Measurements from ENCODE around the gene MAS1. TPM values are rescaled to one million over a fixed set of nuclear protein-coding genes. Genes with fewer than 3 reads are reported as not detected.
"Not testable (repeated sequence)": the region's sequence is repeated elsewhere in the genome, so short reads cannot be mapped to it uniquely, and the experiment has no call there.

Gene MAS1
- total RNA-seq, 1 donor from 2014 or later = not detected

DNA sequence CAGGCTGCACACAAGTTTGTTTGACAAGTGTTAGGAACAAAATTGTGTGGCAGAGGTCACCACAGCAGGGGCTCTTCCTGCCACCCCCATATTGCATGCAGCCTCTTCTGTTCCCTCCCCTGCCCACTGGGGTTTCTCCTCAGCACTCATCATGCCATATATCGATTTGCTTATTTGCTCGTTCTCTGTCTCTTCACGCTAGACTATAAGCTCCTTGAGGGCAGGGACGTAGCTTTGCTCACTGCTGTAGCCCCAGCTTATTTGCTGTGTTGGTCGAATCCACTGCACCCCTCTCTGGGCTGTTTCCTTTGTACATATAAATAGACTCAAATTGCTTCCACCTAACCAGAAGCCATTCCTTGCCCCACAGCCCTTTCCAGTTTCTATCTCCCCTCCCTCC is 19.6 kb downstream of the MAS1 start:
- no peak for ATAC-seq
- intact Hi-C loops (cut with DNase I) = no loop called here
- DNase-seq (ENCODE audit: missing footprints) = no peak

DNA sequence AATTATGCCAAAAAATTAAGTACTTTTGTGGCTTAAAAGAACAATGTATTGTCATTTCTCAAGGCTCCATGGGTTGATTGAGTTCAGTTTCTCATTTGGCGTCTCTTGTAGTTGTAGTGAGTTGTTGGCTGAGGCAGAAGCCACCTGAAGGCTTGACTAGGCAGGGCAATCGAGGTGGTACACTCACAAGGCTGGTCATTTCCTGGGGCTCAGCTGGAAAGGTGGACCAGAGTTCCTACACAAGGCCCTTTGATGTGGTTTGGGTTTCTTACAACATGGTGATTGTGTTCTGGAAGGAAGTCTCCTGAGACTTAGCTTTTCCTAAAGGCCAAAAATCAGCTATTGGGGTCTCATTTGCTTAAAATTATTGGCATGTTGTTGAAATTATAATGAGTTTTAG is 22.6 kb downstream of the MAS1 start:
- ATAC-seq (no peak), DNase-seq (ENCODE audit: missing footprints) (no peak)
- intact Hi-C loops (cut with DNase I) = no loop called here

DNA sequence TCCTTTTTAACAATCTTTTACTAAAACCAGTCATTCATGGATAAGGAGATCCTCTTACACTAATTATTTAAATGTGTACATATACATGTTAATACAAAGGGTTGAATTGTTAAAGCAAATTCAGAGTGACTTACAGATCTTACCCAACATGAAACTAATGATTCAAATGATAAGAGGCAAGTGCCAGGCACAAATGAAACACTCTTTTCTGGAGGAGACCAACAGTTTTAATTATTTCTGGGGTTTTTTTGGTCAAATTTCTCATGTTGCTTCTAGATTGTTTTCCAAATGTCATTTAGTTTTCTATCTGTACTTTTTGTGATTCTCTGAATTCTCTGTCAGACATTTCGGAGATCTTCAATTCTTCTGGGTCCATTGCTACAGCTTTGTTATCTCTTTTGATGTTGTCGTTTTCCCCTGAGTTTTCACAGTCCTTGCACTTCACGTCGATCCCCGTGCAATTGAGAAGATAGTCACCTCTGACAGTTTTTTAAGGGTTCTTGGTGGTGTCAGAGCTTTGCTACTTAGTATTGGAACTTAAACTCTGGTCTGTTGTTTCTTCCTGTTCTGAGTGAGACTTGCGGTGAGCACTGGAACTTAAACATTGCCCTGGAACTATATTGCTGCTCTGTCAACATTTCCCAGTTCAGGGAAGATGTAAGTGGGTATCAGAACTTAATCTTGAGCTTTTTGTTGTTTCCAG is 23.2 kb downstream of the MAS1 start:
- DNase-seq (ENCODE audit: missing footprints) (no peak), ATAC-seq (no peak)
- intact Hi-C loops (cut with DNase I) = no loop called here

DNA sequence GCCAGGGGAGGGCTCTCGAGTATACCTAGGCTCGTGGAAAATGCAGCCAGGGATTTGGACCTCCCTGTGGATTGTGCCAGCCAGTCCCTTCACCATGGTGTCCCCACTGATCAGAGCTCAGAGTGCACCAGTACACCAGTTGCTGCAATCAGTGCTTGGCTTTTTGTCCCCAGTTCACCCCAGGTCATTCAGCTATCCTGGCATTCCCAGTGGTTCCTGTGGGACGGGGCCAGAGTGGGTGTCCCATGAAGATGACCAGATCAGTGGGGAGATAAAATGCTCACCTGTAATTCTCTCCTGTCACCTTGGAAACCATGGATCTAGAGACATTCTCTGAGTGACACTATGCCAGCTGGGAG is 23.8 kb downstream of the MAS1 start:
- intact Hi-C loops (cut with DNase I) = no loop called here
- DNase-seq (ENCODE audit: missing footprints) (no peak), ATAC-seq (no peak)

DNA sequence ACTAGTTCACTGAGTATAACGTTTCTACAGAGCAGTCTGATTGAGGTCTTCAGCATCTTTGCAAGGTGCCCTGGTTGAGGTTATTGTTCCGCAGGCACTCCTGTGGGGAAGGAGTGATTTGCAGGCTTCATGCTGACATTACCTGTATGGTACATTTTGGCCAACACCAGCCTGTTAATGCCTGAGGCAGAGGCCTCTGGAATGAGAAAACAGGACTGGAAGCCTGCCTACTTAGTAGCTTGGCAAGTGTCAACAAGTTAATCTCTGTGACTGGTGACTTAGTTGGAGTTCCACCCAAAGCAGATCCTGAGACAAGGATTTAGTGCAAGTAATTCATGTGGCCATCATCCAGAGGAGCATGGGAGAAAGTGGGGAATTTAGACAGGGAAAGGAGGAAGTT is 24.6 kb downstream of the MAS1 start:
- intact Hi-C loops (cut with DNase I) = no loop called here
- DNase-seq (ENCODE audit: missing footprints) (no peak), ATAC-seq (peak; percentile 20)

DNA sequence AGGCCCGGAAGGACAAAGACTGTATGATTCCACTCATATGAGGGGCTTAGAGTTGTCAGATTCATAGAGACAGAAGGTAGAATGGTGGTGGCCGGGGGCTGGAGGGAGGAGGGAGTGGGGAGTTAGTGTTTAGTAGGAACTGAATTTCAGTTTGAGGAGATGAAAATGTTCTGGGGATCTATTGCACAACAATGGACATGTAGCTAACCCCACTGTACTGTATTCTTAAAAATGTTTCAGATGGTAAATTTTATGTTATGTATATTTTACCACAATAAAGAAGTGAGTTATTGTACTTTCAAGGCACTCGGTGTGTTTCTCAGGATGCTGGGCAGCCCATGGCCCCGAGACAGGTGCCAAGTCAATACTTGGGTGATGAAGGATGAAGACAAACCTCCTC is 25.4 kb downstream of the MAS1 start:
- DNase-seq (ENCODE audit: missing footprints) (no peak), ATAC-seq (no peak)
- intact Hi-C loops (cut with DNase I) = no loop called here

DNA sequence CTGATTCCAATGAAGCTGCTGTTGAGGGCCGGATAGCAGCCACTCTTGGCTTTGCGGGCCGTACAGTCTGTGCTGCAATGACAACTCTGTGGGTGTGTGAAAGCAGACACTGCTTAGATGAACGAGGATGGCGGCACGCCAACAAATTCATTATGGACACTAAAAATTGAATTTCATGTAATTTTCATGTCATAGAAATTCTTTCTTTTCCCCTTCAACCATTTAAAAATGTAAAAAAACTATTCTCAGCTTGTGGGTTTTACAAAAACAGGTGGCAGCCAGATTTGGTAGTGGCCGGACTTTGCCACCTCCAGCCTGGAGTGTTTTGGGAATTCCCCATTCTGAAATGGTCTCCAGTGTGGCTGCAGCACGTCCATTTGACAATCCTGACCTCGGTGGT is 26.0 kb downstream of the MAS1 start:
- DNase-seq (ENCODE audit: missing footprints) (no peak), ATAC-seq (no peak)
- intact Hi-C loops (cut with DNase I) = no loop called here

DNA sequence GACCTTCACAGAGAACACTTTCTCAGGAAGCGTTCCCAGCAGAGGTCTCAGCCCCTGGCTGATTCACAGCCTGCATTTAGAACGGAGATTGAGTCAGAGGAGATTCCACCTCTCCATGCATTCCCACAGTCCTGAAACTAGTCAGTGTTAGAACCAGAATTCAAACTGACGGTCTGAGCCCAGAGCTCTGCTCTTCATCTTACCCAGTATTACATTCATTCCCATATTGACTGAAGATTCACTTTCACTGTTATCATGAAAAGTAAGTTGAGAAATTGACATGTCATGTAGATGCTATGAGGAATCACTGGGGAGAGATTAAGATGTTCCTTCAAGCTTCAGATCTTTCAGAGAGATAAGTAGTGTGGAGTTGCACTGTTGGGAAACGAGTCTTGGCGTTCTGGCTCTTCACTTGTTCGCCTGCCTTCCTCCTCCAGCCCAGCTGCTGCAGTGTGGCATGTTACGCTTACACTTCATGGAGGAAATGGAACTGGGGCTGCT is 28.3 kb downstream of the MAS1 start:
- no peak for ATAC-seq
- intact Hi-C loops (cut with DNase I) = no loop called here
- DNase-seq (ENCODE audit: missing footprints) = no peak

DNA sequence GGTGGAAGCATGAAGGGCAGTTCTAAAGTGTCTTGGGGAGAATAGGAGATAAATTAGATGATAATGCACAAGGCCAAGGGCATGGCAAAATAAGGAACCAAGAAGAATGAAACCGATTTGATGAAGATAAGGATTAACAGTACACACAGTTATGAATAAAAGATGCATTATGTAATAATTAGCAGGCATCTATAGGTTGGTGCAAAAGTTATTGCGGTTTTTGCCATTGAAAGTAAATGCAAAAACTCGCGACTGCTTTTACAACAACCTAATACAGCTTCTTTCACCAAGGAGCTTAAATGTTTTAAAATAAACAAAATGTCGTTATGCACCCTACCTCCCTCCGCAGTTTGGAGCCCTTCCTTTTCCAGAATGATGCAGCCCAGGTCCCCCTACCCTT is 29.0 kb downstream of the MAS1 start:
- DNase-seq (ENCODE audit: missing footprints) (no peak), ATAC-seq (no peak)
- intact Hi-C loops (cut with DNase I) = no loop called here

DNA sequence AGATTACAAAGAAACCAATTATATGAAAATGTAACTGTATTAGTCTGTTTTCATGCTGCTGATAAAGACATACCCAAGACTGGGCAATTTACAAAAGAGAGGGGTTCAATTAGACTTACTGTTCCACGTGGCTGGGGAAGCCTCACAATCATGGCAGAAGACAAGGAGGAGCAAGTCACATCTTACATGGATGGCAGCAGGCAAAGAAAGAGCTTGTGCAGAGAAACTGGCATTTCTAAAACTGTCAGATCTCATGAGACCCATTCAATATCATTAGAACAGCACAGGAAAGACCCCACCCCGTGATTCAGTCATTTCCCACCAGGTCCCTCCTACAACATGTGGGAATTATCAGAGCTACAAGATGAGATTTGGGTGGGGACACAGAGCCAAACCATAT is 33.4 kb downstream of the MAS1 start:
- ATAC-seq; intact Hi-C loops (cut with DNase I); DNase-seq (ENCODE audit: missing footprints): not testable (repeated sequence)

DNA sequence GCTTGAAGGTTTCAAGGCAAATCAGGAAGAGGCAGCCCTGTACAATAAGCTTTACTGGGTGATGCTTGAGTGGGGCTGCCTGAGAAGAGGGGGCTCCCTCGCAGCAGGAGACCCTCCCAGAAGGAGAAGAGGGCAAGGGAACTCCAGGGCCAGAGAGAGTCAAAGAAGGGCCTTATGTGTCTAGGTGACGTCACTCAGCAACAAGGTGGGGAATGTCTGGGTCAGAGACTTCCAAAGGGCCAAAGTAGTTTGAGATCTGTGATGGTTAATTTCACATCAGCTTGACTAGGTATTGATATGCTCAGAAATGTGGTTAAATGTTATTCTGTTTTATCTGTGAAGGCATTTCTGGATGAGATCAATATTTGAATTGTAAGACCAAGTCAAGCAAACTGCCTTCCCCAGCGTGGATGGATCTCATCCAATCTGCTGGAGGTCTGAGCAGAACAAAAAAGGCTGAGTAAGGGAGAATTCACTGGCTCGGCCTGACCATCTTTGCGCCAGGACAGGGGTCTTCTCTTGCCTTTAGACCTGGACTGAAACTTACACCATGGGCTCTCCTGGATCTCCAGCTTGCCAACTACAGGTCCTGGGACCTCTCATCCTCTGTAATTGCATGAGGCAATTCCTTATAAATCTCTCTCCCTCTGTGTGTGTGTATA is 35.9 kb downstream of the MAS1 start:
- no peak for DNase-seq (ENCODE audit: missing footprints)
- ATAC-seq = no peak
- intact Hi-C loops (cut with DNase I) = no loop called here

DNA sequence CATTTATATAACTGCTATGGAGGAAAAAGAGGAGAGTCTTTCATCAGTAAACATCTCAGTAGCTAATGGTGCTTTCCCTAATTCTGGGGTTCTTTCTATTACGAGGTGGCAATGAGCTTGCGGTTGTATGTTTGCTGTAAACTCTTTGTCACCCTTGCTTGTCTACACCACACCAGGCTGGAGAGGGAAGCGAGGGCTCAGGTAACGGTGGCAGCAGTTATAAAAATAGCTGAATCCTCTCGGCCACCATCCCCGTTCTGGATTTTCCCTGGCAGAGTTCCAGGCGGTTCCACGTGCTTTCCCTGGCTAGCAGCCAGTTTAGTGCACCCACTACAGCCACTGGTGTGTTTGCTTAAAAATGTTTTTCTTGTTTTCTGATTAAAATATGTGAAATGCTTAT is 39.0 kb downstream of the MAS1 start:
- no peak for ATAC-seq
- intact Hi-C loops (cut with DNase I) = no loop called here
- no peak for DNase-seq (ENCODE audit: missing footprints)

DNA sequence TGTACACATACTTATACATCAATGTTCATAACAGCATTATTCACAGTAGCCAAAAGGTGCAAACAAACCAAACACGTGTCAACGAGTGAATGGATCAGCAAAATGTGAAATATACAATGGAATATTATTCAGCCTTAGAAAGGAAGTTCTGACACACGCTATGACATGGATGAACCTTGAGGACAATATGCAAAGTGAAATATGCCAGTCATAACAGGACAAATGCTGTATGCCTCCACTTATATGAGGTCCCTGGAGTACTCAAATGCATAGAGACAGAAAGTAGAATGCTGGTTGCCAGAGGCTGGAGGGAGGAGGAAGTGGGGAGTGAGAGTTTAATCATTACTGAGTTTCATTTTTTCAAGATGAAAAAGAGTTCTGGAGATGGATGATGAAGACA is 40.3 kb downstream of the MAS1 start:
- ATAC-seq (no peak), DNase-seq (ENCODE audit: missing footprints) (no peak)
- intact Hi-C loops (cut with DNase I) = no loop called here

DNA sequence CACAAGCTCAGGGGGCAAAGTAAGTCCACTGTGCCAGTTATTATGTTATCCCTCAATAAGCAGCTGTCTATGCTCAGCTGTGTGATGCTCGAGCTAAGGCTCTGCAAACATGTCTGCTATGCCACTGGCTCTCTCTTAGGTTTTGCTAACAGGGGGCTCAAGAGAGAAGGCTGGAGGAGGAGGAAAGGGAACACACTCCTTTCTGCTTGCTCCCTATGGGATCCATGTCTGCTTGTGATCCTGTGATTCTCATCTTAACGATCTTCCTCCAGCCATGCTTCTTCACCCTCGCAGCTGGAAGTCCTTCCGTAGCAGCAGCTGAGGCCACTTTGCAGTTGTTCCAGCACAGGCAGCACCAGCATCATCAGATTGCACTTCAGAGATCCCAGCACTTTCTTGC is 41.1 kb downstream of the MAS1 start:
- DNase-seq (ENCODE audit: missing footprints) (no peak), ATAC-seq (no peak)
- intact Hi-C loops (cut with DNase I) = no loop called here

DNA sequence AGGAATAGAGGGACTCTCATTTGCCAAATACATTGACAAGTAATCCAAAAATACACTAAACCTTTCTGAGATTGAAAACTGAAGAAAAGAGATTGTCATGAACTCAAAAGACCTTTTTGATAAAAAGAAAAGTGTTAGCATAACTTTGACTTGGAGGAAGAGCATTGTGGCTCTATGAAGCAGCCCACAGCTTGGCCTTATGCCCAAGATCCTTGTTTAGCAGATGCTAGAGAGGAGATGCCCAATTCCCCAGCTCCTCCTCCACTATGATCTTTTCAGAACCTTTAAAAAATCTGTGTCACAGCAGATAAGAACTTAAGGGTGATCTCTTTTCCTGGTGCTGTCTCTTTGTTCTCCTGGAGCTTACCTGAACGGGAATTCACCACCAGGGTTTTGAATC is 42.3 kb downstream of the MAS1 start:
- DNase-seq (ENCODE audit: missing footprints) (no peak), ATAC-seq (no peak)

DNA sequence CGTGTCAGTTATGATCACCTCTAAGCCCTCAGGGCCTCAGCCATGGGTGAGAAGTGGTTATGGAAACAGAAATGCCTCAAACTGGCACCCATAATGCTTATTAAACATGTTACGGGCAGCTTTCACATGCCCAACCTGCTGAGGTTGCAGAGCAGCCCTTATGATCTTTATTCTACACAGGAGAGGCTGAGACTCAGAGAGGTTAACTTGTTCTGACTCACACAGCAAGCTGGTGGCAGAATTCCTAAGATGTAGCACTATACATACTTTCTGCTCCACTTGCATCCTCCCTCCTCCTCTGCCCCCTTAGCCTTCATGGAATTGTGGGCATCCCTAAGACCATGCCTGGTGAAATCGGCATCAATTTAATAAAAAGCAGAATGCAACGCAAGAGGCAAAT is 43.4 kb downstream of the MAS1 start:
- DNase-seq (ENCODE audit: missing footprints) (no peak), ATAC-seq (no peak)
- intact Hi-C loops (cut with DNase I) = no loop called here

More for the DNA sequence above, 42.3 kb downstream of the MAS1 start:
- intact Hi-C loops (cut with DNase I) = no loop called here

DNA sequence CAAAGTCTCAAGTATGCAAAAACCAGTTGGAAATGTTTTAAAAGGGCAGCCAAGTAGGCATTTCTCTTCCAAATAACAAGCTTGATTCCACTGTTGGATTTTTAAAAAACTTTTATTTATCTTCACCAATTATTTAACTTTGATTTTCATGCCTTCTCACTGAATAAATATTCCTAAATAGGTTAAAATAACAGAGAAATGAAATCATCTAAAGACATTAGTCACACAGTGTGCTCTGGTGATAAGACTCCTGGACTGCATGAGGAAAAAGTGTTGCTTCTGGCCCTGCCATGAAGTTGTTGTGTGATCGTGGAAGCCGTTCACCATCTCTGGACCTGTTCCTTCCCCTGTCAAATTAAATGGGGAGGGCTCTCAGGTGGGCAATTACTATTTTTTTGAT is 44.3 kb downstream of the MAS1 start:
- intact Hi-C loops (cut with DNase I) = no loop called here
- ATAC-seq = peak; percentile 53

DNA sequence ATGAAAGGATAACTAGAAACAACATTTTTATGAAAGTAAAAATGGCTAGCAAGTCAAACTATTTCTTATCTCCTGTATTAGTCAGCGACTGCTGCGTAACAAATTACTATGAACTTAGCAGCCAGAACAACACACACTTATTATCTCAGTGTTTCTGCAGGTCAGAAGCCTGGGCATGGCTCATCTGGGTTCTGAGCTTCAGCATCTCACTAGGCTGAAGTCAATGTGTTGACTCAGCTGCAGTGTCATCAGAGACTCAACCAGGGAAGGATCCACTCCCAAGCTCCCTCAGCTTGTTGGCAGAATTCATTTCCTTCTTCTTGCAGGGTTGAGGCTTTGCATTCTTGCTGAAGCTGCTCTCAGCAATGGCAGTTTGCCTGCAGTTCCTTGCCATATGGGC is 44.8 kb downstream of the MAS1 start:
- DNase-seq (ENCODE audit: missing footprints) (no peak), ATAC-seq (no peak)
- intact Hi-C loops (cut with DNase I) = no loop called here

More for the DNA sequence above, 44.3 kb downstream of the MAS1 start:
- DNase-seq (ENCODE audit: missing footprints) = no peak

DNA sequence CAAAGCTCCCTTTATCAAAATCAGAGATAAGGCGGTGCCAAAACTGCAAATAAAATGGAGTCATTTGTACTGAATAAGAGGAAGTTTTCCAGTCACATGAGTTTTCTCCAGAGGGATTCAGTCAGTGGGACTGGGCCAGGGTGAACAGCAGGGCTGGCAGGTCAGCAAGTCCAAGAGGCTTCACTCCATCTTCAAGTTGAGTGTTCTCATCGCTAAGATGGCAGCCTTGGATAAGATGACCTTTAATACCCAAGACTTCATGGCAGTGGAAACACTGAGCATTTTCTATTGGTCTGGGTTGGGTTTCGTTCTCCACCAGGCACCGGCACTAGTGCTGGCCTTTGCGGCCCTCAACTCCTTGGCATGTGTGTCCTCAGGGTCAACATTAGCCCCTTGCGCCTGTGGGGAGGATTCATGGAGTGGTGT is 48.8 kb downstream of the MAS1 start:
- ATAC-seq (peak; percentile 76), DNase-seq (ENCODE audit: missing footprints) (no peak)
- intact Hi-C loops (cut with DNase I) = loop anchor here (10.0 kb wide), 1 partner anchor 245 kb away; the partner anchor contains the start of gene SOD2

All from Right ventricle myocardium inferior (tissue), 1 donor.